Fibroblast of lung (primary cell): Measurements from ENCODE around the gene CAMK2N2.

Source experiments
- EZH2 ChIP-seq: IDR thresholded peaks from 2 replicates; pipeline ENCODE4 v1.5.1; 2012; ENCODE audit warnings: low read length, control low read depth, mild to moderate bottlenecking; ENCODE audit errors: missing control alignments
- TF ChIP-seq, protein P1 (sequence below), 2 donors: IDR thresholded peaks in 1 of 2; conservative IDR thresholded peaks in 1 of 2; 1 replicate in 1 of 2; 2 replicates in 1 of 2; pipeline ENCODE4 v1.5.1; 2011 to 2012; ENCODE audit warnings: low read length in 2 of 2, control low read depth in 1 of 2, inconsistent platforms in 1 of 2, low read depth in 1 of 2, mild to moderate bottlenecking in 1 of 2

DNA sequence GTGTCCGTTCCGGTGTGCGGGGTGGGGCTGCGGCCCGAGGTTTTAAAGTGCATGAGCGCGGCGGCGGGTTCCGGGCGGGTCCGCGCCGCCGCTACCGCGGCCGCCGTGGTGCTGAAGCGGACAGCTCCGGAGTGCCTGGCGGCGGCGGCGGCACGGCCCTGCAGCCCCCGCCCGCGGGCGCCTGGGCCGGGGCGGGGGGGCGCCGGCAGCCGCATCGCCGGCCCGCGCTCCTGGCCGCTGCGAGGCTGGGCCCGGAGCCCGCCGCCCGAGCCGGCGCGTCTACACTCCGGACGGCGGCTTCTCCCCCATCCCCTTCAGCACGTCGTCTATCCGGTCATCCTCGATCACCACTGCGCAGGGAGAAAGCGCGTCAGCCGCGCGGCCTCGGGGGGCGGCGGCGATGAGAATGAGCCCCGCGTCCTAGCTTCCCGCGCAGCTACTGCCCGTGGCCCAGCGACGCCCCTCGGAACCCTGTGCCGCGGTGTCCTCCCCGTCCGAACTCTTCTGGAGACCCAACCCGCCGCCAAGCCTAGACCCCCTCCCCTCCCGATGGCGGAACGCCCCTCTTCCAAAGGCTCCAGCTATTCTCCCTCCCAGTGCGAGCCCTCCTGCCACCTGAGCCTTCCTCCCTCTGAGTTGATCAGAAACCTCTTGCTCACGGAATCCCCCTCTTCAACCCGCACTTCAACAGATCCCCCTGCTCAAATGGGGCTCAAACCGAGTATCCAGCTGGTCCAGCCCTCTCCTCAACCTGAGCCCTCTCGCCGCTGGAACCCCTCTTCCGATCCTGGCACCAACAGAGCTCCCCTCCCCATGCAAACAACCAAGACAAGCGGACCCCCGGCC, 1.3 kb downstream of the CAMK2N2 start:
- TF ChIP-seq, protein P1, sequence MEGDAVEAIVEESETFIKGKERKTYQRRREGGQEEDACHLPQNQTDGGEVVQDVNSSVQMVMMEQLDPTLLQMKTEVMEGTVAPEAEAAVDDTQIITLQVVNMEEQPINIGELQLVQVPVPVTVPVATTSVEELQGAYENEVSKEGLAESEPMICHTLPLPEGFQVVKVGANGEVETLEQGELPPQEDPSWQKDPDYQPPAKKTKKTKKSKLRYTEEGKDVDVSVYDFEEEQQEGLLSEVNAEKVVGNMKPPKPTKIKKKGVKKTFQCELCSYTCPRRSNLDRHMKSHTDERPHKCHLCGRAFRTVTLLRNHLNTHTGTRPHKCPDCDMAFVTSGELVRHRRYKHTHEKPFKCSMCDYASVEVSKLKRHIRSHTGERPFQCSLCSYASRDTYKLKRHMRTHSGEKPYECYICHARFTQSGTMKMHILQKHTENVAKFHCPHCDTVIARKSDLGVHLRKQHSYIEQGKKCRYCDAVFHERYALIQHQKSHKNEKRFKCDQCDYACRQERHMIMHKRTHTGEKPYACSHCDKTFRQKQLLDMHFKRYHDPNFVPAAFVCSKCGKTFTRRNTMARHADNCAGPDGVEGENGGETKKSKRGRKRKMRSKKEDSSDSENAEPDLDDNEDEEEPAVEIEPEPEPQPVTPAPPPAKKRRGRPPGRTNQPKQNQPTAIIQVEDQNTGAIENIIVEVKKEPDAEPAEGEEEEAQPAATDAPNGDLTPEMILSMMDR (conservative IDR thresholded peaks at IDR 0.05 in 1 of 2, IDR thresholded peaks at IDR 0.05 in 1 of 2; ENCODE audit: low read depth in 1 of 2, low read length in 2 of 2) = no peak
- peak; percentile 96 for TF ChIP-seq EZH2
